Pancreas (tissue), 10 donors: ENCODE measurements around the gene CIC. TPM values are rescaled to one million over a fixed set of nuclear protein-coding genes. Genes with fewer than 3 reads are reported as not detected.

ENCODE experiments used
- ATAC-seq, 4 donors: fragments of 200-7000 bp; cut with Tn5 transposase; one replicate each; pipeline versions ENCODE4 v1.8.0 to v1.9.1; 2020; ENCODE audit warnings: mild to moderate bottlenecking in 4 of 4, moderate library complexity in 4 of 4
- DNase-seq, 6 donors: peaks; one replicate each; pipeline ENCODE4 v3.0.0-alpha.2; 2020
- FAIRE-seq: peaks from 2 replicates; lab custom pipeline; 2012; peaks lifted over from hg19 to GRCh38; lab: Jason Lieb, UNC
- H3K27ac ChIP-seq, 4 donors: fragments of 200-600 bp; sonication (generic); 1 replicate in 3 of 4; 2 replicates in 1 of 4; pipeline versions ENCODE4 v1.5.0 to v1.8.0; 2020
- H3K27me3 ChIP-seq, 4 donors: fragments of 200-600 bp; one replicate each; pipeline ENCODE4 v1.8.0; 2021
- H3K36me3 ChIP-seq, 3 donors: fragments of 200-600 bp; sonication (generic) in 1 of 3; one replicate each; pipeline versions ENCODE4 v1.5.0 to v1.8.0; 2020 to 2021
- H3K4me1 ChIP-seq, 3 donors: fragments of 200-600 bp; one replicate each; pipeline ENCODE4 v1.8.0; 2021
- H3K4me3 ChIP-seq, 4 donors: fragments of 200-600 bp; sonication (generic) in 2 of 4; one replicate each; pipeline versions ENCODE4 v1.5.0 to v1.8.0; 2020 to 2021
- H3K9me3 ChIP-seq, 4 donors: fragments of 200-600 bp; one replicate each; pipeline ENCODE4 v1.8.0; 2021
- WGBS, 2 donors: extraction: QIAGEN DNeasy Blood & Tissue Kit; methylation state at CpG; one replicate each; pipeline ENCODE4 v1.1.7; 2013; 5-methylcytosine and 5-hydroxymethylcytosine counted together
- intact Hi-C, 3 donors: fragments of 100-400 bp; cut with DNase I; formaldehyde crosslinking; loops; one replicate each; pipeline versions ENCODE4 v1.11.1 to v1.14.2; 2022
- polyA plus RNA-seq, 2 donors: library from polyadenylated mRNA; stranded (reverse); fragments of 200-250 nt; gene quantifications; one replicate each; pipeline ENCODE4 v1.2.3, GENCODE V29; 2013
- total RNA-seq, 6 donors: library from RNA; stranded (reverse); fragmentation: NEBNext Ultra II Directional in 4 of 6; extraction: Animal tissue kit (Norgen Biotek cat#: 25700) in 4 of 6; gene quantifications; one replicate each; pipeline versions ENCODE4 v1.2.1 to v1.2.4, GENCODE V29; 2021 to 2023
- TF ChIP-seq, protein P1 (sequence below), 4 donors: fragments of 200-600 bp; sonication (generic) in 3 of 4; IDR thresholded peaks; one replicate each; pipeline versions ENCODE4 v1.5.0 to v1.8.0; 2021; ENCODE audit warnings: antibody characterized with exemption in 4 of 4
- donor health status: healthy with polysubstance abuse.
- donor health status: DM: no; HTN: no; CAD: no; lungs with moderate emphysema.
- donor health status: DM: no; HTN: no; CAD: no.
- donor health status: control.
- donor health status: control.
- donor health status: Bipolar disorder and iron deficiency.
- donor health status: DM: yes; HTN: yes; CAD: no.
- donor health status: DM: no; HTN: no; CAD: no.
- donor health status: DM: no; HTN: no; CAD: no.
- donor health status: DM: yes; HTN: yes; CAD: no.

CIC gene
- total and polyA plus RNA-seq, 8 donors, result 27.7 to 65.0 (median 33.4) TPM

- Histone ChIP-seq H3K4me1 (no peaks in the 10 kb centered on the region), H3K27ac (no peak overlapping the region), H3K27me3 (no peaks in the 10 kb centered on the region), H3K4me3 (no peak overlapping the region), H3K9me3 (no peaks in the 10 kb centered on the region), H3K36me3 (peaks cover 0 to 16% (median 14%) of the 10 kb centered on the region in 3 donors)
- FAIRE-seq (no peak), ATAC-seq (peak; percentile 73 to 93 (median 86)), DNase-seq (peak; percentile 71 to 97 (median 86))
- WGBS, 2 donors, result 78 to 79% methylated on average over 6 of the region's 6 CpGs
- TF ChIP-seq, protein P1, sequence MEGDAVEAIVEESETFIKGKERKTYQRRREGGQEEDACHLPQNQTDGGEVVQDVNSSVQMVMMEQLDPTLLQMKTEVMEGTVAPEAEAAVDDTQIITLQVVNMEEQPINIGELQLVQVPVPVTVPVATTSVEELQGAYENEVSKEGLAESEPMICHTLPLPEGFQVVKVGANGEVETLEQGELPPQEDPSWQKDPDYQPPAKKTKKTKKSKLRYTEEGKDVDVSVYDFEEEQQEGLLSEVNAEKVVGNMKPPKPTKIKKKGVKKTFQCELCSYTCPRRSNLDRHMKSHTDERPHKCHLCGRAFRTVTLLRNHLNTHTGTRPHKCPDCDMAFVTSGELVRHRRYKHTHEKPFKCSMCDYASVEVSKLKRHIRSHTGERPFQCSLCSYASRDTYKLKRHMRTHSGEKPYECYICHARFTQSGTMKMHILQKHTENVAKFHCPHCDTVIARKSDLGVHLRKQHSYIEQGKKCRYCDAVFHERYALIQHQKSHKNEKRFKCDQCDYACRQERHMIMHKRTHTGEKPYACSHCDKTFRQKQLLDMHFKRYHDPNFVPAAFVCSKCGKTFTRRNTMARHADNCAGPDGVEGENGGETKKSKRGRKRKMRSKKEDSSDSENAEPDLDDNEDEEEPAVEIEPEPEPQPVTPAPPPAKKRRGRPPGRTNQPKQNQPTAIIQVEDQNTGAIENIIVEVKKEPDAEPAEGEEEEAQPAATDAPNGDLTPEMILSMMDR (IDR thresholded peaks at IDR 0.05), result peak; percentile 86 to 91 (median 89)
- intact Hi-C loops, result loop anchor here in 1 of 3 donors (10.0 kb wide), 2 partner anchors 51 to 161 kb away; partner anchors contain the start of genes GSK3A and POU2F2
These were observed 26.9 kb downstream of the CIC start for GRCh38 chr19:42295831-42296525.

- Histone ChIP-seq H3K27ac (no peak overlapping the region), H3K4me1 (peaks cover 0 to 6% (median 5%) of the 10 kb centered on the region in 3 donors), H3K36me3 (peaks cover 0 to 11% (median 6%) of the 10 kb centered on the region in 3 donors), H3K4me3 (no peak overlapping the region), H3K9me3 (no peaks in the 10 kb centered on the region), H3K27me3 (no peaks in the 10 kb centered on the region)
- DNase-seq, result no peak
- no peak for ATAC-seq
- no peak for FAIRE-seq
- TF ChIP-seq, protein P1 (IDR thresholded peaks at IDR 0.05), result no peak
- intact Hi-C loops, result loop anchor here in 1 of 3 donors (10.0 kb wide), 2 partner anchors 52 to 162 kb away; partner anchors contain the start of genes GSK3A and POU2F2
- 88 to 91% methylated on average over 15 of the region's 15 CpGs for WGBS, 2 donors
These were observed 28.0 kb downstream of the CIC start for GRCh38 chr19:42297039-42297438.

- H3K4me3 ChIP-seq, result peak within 1 kb of the TSS; percentile 47 to 82 (median 56)
- no peaks in the 10 kb centered on the region for H3K36me3 ChIP-seq
- peaks cover 0 to 6% (median 5%) of the 10 kb centered on the region in 3 donors for H3K4me1 ChIP-seq
- peak; percentile 7 to 47 (median 34) for ATAC-seq
- intact Hi-C loops, result no loop called here
- H3K27me3 ChIP-seq, result no peaks in the 10 kb centered on the region
- FAIRE-seq, result no peak
- TF ChIP-seq, protein P1 (IDR thresholded peaks at IDR 0.05), result no peak
- peak within 1 kb of the TSS in 2 of 4 donors; percentile 35 to 56 for H3K27ac ChIP-seq
- H3K9me3 ChIP-seq, result no peaks in the 10 kb centered on the region
- peak in 1 of 6 donors; percentile 53 for DNase-seq
- WGBS, 2 donors, result 7% methylated on average over 21 of the region's 21 CpGs
These were observed 32.7 kb downstream of the CIC start, which contains the start of gene PRR19 for GRCh38 chr19:42301646-42302203. Gene PRR19 (plus strand): TSS chr19:42302132. CDS start chr19:42309585, 7,453 bp downstream.

- no peaks in the 10 kb centered on the region for H3K27me3 ChIP-seq
- 66 to 68% methylated on average over 11 of the region's 11 CpGs for WGBS, 2 donors
- DNase-seq, result no peak
- H3K4me3 ChIP-seq, result no peak overlapping the region
- no peak for FAIRE-seq
- intact Hi-C loops, result no loop called here
- no peak for ATAC-seq
- no peaks in the 10 kb centered on the region for H3K9me3 ChIP-seq
- TF ChIP-seq, protein P1 (IDR thresholded peaks at IDR 0.05), result no peak
- H3K27ac ChIP-seq, result no peak overlapping the region
- H3K36me3 ChIP-seq, result no peaks in the 10 kb centered on the region
- H3K4me1 ChIP-seq, result peaks cover 0 to 6% (median 5%) of the 10 kb centered on the region in 3 donors
These were observed 34.0 kb downstream of the CIC start for GRCh38 chr19:42303101-42303464.
